GM19025 (cell line): ENCODE data around the gene CACNG1.
"Not testable (repeated sequence)": the region's sequence is repeated elsewhere in the genome, so short reads cannot be mapped to it uniquely, and the experiment has no call there.

ENCODE experiments used
- ATAC-seq: cut with Tn5 transposase; IDR thresholded peaks from one replicate; pipeline ENCODE4 v1.9.1; 2021; ENCODE audit warnings: mild to moderate bottlenecking, low read depth, moderate library complexity; ENCODE audit not compliant: unreplicated experiment

The CACNG1 gene

GRCh38 chr17:67074781-67075180 lies 30.4 kb downstream of the CACNG1 start:
- no peak for ATAC-seq

GRCh38 chr17:67076290-67076689 lies 31.9 kb downstream of the CACNG1 start:
- ATAC-seq, result no peak

GRCh38 chr17:67078292-67078691 lies 33.9 kb downstream of the CACNG1 start:
- ATAC-seq, result no peak

- no peak for ATAC-seq
These were observed 35.1 kb downstream of the CACNG1 start for GRCh38 chr17:67079491-67079890.

- no peak for ATAC-seq
These were observed 36.5 kb downstream of the CACNG1 start for GRCh38 chr17:67080804-67081203.

GRCh38 chr17:67082107-67082506 lies 37.8 kb downstream of the CACNG1 start:
- ATAC-seq, result no peak

GRCh38 chr17:67085406-67085805 lies 41.1 kb downstream of the CACNG1 start:
- ATAC-seq, result no peak

GRCh38 chr17:67088639-67089038 lies 44.3 kb downstream of the CACNG1 start:
- ATAC-seq, result no peak

- ATAC-seq, result no peak
These were observed 46.0 kb downstream of the CACNG1 start for GRCh38 chr17:67090341-67090740.

- no peak for ATAC-seq
These were observed 47.9 kb downstream of the CACNG1 start for GRCh38 chr17:67092291-67092690.

- not testable (repeated sequence) for ATAC-seq
These were observed 48.4 kb downstream of the CACNG1 start for GRCh38 chr17:67092710-67093109.

GRCh38 chr17:67093348-67093747 lies 49.0 kb downstream of the CACNG1 start:
- ATAC-seq, result no peak

GRCh38 chr17:67095291-67095690 lies 50.9 kb downstream of the CACNG1 start:
- not testable (repeated sequence) for ATAC-seq

GRCh38 chr17:67095803-67096202 lies 51.4 kb downstream of the CACNG1 start:
- ATAC-seq, result no peak

- no peak for ATAC-seq
These were observed 52.3 kb downstream of the CACNG1 start for GRCh38 chr17:67096609-67097008.

- ATAC-seq, result no peak
These were observed 53.7 kb downstream of the CACNG1 start for GRCh38 chr17:67098006-67098405.

GRCh38 chr17:67104641-67105040 lies 60.3 kb downstream of the CACNG1 start:
- not testable (repeated sequence) for ATAC-seq

- no peak for ATAC-seq
These were observed 60.9 kb downstream of the CACNG1 start for GRCh38 chr17:67105213-67105612.
